ENCODE measurements around the gene SLC37A3. TPM values are rescaled to one million over a fixed set of nuclear protein-coding genes. Genes with fewer than 3 reads are reported as not detected.
"Not testable (repeated sequence)": the region's sequence is repeated elsewhere in the genome, so short reads cannot be mapped to it uniquely, and the experiment has no call there.

Gene SLC37A3
- total and polyA plus RNA-seq, 2 of the 13 experiments (the other 11 are each of a cell fraction or from before 2014, with no cell fraction given), result 21.3 to 27.9 TPM

DNA sequence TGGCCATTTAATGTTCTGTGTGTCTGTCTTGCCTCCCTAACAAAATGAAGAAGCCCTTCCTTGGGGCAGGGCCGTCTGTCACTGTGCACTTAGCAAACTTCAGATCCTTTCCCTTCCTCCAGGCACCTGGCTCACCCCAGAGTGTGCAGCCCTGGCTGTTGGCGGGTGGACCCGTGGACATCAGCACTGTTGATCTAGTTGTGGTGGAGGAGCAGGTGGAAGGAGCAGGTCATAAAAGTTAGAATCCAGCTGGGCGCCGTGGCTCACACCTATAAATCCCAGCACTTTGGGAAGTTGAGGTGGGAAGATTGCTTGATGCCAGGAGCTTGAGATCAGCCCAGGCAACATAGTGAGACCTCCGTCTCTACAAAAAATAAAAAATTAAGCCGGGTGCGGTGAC is 18.2 kb upstream of the SLC37A3 start (continued):
- TF ChIP-seq, protein P1, sequence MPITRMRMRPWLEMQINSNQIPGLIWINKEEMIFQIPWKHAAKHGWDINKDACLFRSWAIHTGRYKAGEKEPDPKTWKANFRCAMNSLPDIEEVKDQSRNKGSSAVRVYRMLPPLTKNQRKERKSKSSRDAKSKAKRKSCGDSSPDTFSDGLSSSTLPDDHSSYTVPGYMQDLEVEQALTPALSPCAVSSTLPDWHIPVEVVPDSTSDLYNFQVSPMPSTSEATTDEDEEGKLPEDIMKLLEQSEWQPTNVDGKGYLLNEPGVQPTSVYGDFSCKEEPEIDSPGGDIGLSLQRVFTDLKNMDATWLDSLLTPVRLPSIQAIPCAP (CRISPR knock-in tag; IDR thresholded peaks at IDR 0.05; ENCODE audit: low read depth), result no peak
- no peak for TF ChIP-seq ASH2L (IDR thresholded peaks at IDR 0.05; ENCODE audit: insufficient read length, low read depth, low read length)
- no peak for TF ChIP-seq ZNF766 (CRISPR knock-in tag; IDR thresholded peaks at IDR 0.05; ENCODE audit: borderline replicate concordance)
- no peak for TF ChIP-seq ATF7 (IDR thresholded peaks at IDR 0.05)
- no peak for TF ChIP-seq ATF7 (CRISPR knock-in tag; IDR thresholded peaks at IDR 0.05)
- no peak for TF ChIP-seq PRMT3 (CRISPR knock-in tag; IDR thresholded peaks at IDR 0.05; ENCODE audit: borderline replicate concordance, low read depth)
- TF ChIP-seq, protein P2, sequence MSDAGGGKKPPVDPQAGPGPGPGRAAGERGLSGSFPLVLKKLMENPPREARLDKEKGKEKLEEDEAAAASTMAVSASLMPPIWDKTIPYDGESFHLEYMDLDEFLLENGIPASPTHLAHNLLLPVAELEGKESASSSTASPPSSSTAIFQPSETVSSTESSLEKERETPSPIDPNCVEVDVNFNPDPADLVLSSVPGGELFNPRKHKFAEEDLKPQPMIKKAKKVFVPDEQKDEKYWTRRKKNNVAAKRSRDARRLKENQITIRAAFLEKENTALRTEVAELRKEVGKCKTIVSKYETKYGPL (CRISPR knock-in tag; IDR thresholded peaks at IDR 0.05), result no peak
- no peak for TF ChIP-seq PRPF4 (IDR thresholded peaks at IDR 0.05; ENCODE audit: low read depth, low read length, poor library complexity, severe bottlenecking)

DNA sequence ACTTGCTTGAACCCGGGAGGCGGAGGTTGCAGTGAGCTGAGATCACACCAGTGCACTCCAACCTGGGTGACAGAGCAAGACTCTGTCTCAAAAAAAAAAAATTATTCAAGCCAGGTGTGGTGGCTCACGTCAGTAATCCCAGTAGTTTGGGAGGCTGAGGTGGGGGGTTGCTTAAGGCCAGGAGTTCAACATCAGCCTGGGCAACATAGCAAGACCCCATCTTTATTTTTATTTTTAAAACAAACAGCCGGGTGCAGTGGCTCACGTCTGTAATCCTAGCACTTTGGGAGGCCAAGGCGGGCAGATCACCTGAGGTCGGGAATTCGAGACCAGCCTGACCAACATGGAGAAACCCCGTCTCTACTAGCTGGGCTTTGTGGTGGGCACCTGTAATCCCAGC is 17.5 kb upstream of the SLC37A3 start:
- H3K4me1 ChIP-seq (ENCODE audit: insufficient read depth, low read length); CTCF ChIA-PET (ENCODE audit: low intra/inter-chr PET ratio, low total read pairs); BruUV-seq (replicated peaks); H3K4me3 ChIP-seq (replicated peaks in 1 of 3; ENCODE audit: insufficient read depth in 1 of 3, low read depth in 2 of 3, low read length in 3 of 3); H2AFZ ChIP-seq (ENCODE audit: low read length); H3K36me3 ChIP-seq (replicated peaks in 1 of 2; ENCODE audit: control insufficient read depth in 1 of 2, insufficient read depth in 2 of 2, low read length in 2 of 2); H3K27ac ChIP-seq (ENCODE audit: extremely low read length, insufficient read depth, low read length); H3K9ac ChIP-seq (ENCODE audit: insufficient read depth, low read depth, low read length); ATAC-seq; DNase-seq (ENCODE audit: low spot score); H3K27me3 ChIP-seq (ENCODE audit: control insufficient read depth in 1 of 2, insufficient read depth in 2 of 2, low read length in 2 of 2); in situ Hi-C loops (cut with HindIII; ENCODE audit: extremely low pct_ligation_motif_present, low pct_unique_long_range_greater_than_20kb); H3K79me2 ChIP-seq (ENCODE audit: insufficient read depth, low read length); H3K4me2 ChIP-seq (ENCODE audit: low read depth, low read length); H3K9me3 ChIP-seq (ENCODE audit: low read length); intact Hi-C loops (cut with micrococcal nuclease; ENCODE audit: unreplicated experiment); FAIRE-seq; POLR2A ChIA-PET; H4K20me1 ChIP-seq (ENCODE audit: insufficient read depth, low read length): not testable (repeated sequence)
- 75% methylated on average over 9 of the region's 9 CpGs for WGBS (ENCODE audit: low lambda C conversion rate)

Data from HepG2 (cell line).